ENCODE results near the gene LRP8.
"Not testable (repeated sequence)": the region's sequence is repeated elsewhere in the genome, so short reads cannot be mapped to it uniquely, and the experiment has no call there.

The LRP8 gene

GRCh38 chr1:53285969-53286760 is 41.7 kb downstream of the LRP8 start:
- no peaks in the 10 kb centered on the region for H3K27me3 ChIP-seq (ENCODE audit: insufficient read depth, low read depth)
- H3K4me1 ChIP-seq (ENCODE audit: low read depth, poor library complexity, severe bottlenecking): no peaks in the 10 kb centered on the region
- H3K27ac ChIP-seq: no peak overlapping the region
- H3K9ac ChIP-seq: no peak overlapping the region
- H3K4me3 ChIP-seq (IDR thresholded peaks at IDR 0.05; ENCODE audit: insufficient read depth, low read depth, low read length): no peak overlapping the region
- peaks cover 26% of the 10 kb centered on the region; the same call in 1 of the 2 replicates for H3K36me3 ChIP-seq (ENCODE audit: insufficient read depth)
- H4K20me1 ChIP-seq (ENCODE audit: insufficient read depth): no peaks in the 10 kb centered on the region
- H2AFZ ChIP-seq (ENCODE audit: low read depth): no peak overlapping the region
- no peaks in the 10 kb centered on the region for H3K79me2 ChIP-seq (ENCODE audit: insufficient read depth, low read depth)
- no peak overlapping the region for H3K4me2 ChIP-seq
- TF ChIP-seq CTCF (conservative IDR thresholded peaks at IDR 0.05; ENCODE audit: low read depth, low read length): no peak

GRCh38 chr1:53285546-53285945 is 42.3 kb downstream of the LRP8 start:
- Histone ChIP-seq H3K4me1 (ENCODE audit: low read depth, poor library complexity, severe bottlenecking) (no peaks in the 10 kb centered on the region), H3K27me3 (ENCODE audit: insufficient read depth, low read depth) (no peaks in the 10 kb centered on the region), H3K4me2 (no peak overlapping the region), H4K20me1 (ENCODE audit: insufficient read depth) (no peaks in the 10 kb centered on the region), H3K79me2 (ENCODE audit: insufficient read depth, low read depth) (no peaks in the 10 kb centered on the region), H3K27ac (no peak overlapping the region), H3K4me3 (IDR thresholded peaks at IDR 0.05; ENCODE audit: insufficient read depth, low read depth, low read length) (no peak overlapping the region), H2AFZ (ENCODE audit: low read depth) (no peak overlapping the region), H3K9ac (no peak overlapping the region), H3K36me3 (ENCODE audit: insufficient read depth) (peaks cover 28% of the 10 kb centered on the region; the same call in 1 of the 2 replicates)
- TF ChIP-seq CTCF (conservative IDR thresholded peaks at IDR 0.05; ENCODE audit: low read depth, low read length): no peak

- H3K9ac ChIP-seq: no peak overlapping the region
- no peak overlapping the region for H3K4me2 ChIP-seq
- TF ChIP-seq CTCF (conservative IDR thresholded peaks at IDR 0.05; ENCODE audit: low read depth, low read length): no peak
- peaks cover 20% of the 10 kb centered on the region; the same call in 1 of the 2 replicates for H3K36me3 ChIP-seq (ENCODE audit: insufficient read depth)
- H4K20me1 ChIP-seq (ENCODE audit: insufficient read depth): no peaks in the 10 kb centered on the region
- H3K27me3 ChIP-seq (ENCODE audit: insufficient read depth, low read depth): no peaks in the 10 kb centered on the region
- H3K4me1 ChIP-seq (ENCODE audit: low read depth, poor library complexity, severe bottlenecking): no peaks in the 10 kb centered on the region
- peak overlapping the region; percentile 1; the same call in 1 of the 2 replicates for H3K27ac ChIP-seq
- H3K79me2 ChIP-seq (ENCODE audit: insufficient read depth, low read depth): no peaks in the 10 kb centered on the region
- H3K4me3 ChIP-seq (IDR thresholded peaks at IDR 0.05; ENCODE audit: insufficient read depth, low read depth, low read length): no peak overlapping the region
- H2AFZ ChIP-seq (ENCODE audit: low read depth): no peak overlapping the region
These were observed 43.4 kb downstream of the LRP8 start for GRCh38 chr1:53284224-53285020.

GRCh38 chr1:53283156-53283555 is 44.7 kb downstream of the LRP8 start:
- H2AFZ ChIP-seq (ENCODE audit: low read depth); H3K9ac ChIP-seq; H3K27ac ChIP-seq; H3K79me2 ChIP-seq (ENCODE audit: insufficient read depth, low read depth); H3K4me1 ChIP-seq (ENCODE audit: low read depth, poor library complexity, severe bottlenecking); H4K20me1 ChIP-seq (ENCODE audit: insufficient read depth); H3K4me2 ChIP-seq; H3K4me3 ChIP-seq (IDR thresholded peaks at IDR 0.05; ENCODE audit: insufficient read depth, low read depth, low read length); H3K27me3 ChIP-seq (ENCODE audit: insufficient read depth, low read depth): not testable (repeated sequence)
- H3K36me3 ChIP-seq (ENCODE audit: insufficient read depth): peaks cover 18% of the 10 kb centered on the region; the same call in 1 of the 2 replicates

Data from KMS-11 (cell line).